ENCODE results near the gene SOWAHD.

- no peak for TF ChIP-seq EZH2 (IDR thresholded peaks at IDR 0.05; ENCODE audit: insufficient read depth, low read length)
- no peak for TF ChIP-seq CTCF (IDR thresholded peaks at IDR 0.05; ENCODE audit: insufficient read depth, low read depth, low read length)
These were observed 23.5 kb upstream of the SOWAHD start for GRCh38 chrX:119734897-119735339.

All from astrocyte (in vitro differentiated cells and primary cell).